Measurements from ENCODE around the gene INPP5K. TPM values are rescaled to one million over a fixed set of nuclear protein-coding genes. Genes with fewer than 3 reads are reported as not detected.
A peak's percentile ranks its signal among the peaks of the same experiment; 100 is the strongest.

The INPP5K gene
- total and polyA plus RNA-seq, 9 donors, result 13.8 to 31.5 (median 24.5) TPM

GRCh38 chr17:1559047-1560043, 42.9 kb upstream of the INPP5K start:
- Histone ChIP-seq H3K4me1 (ENCODE audit: control insufficient read depth, insufficient read depth, low read length) (peaks cover 44% of the 10 kb centered on the region), H3K4me3 (ENCODE audit: low read length) (no peak overlapping the region), H3K9me3 (replicated peaks; ENCODE audit: control insufficient read depth, low read depth, low read length) (no peaks in the 10 kb centered on the region), H3K27me3 (ENCODE audit: control insufficient read depth, insufficient read depth, low read length) (no peaks in the 10 kb centered on the region), H3K27ac (ENCODE audit: low read length) (no peak overlapping the region), H3K36me3 (ENCODE audit: control insufficient read depth, insufficient read depth, low read length) (peaks cover 9% of the 10 kb centered on the region)
- WGBS (ENCODE audit: insufficient coverage), result 90% methylated on average over 7 of the region's 10 CpGs
- no peak for DNase-seq

- Histone ChIP-seq H3K9me3 (replicated peaks; ENCODE audit: control insufficient read depth, low read depth, low read length) (no peaks in the 10 kb centered on the region), H3K4me1 (ENCODE audit: control insufficient read depth, insufficient read depth, low read length) (peaks cover 53% of the 10 kb centered on the region), H3K27ac (ENCODE audit: low read length) (no peak overlapping the region), H3K4me3 (ENCODE audit: low read length) (no peak overlapping the region), H3K27me3 (ENCODE audit: control insufficient read depth, insufficient read depth, low read length) (no peaks in the 10 kb centered on the region), H3K36me3 (ENCODE audit: control insufficient read depth, insufficient read depth, low read length) (peaks cover 13% of the 10 kb centered on the region)
- DNase-seq, result no peak
- no CpG with 5 or more reads among the region's 3 CpGs for WGBS (ENCODE audit: insufficient coverage)
Observed at GRCh38 chr17:1558401-1558800, 42.0 kb upstream of the INPP5K start.

- WGBS (ENCODE audit: insufficient coverage), result 85% methylated on average over 17 of the region's 22 CpGs
- Histone ChIP-seq H3K4me1 (ENCODE audit: control insufficient read depth, insufficient read depth, low read length) (peaks cover 48% of the 10 kb centered on the region), H3K36me3 (ENCODE audit: control insufficient read depth, insufficient read depth, low read length) (peaks cover 16% of the 10 kb centered on the region), H3K4me3 (ENCODE audit: low read length) (no peak overlapping the region), H3K27me3 (ENCODE audit: control insufficient read depth, insufficient read depth, low read length) (no peaks in the 10 kb centered on the region), H3K27ac (ENCODE audit: low read length) (no peak overlapping the region), H3K9me3 (replicated peaks; ENCODE audit: control insufficient read depth, low read depth, low read length) (no peaks in the 10 kb centered on the region)
- no peak for DNase-seq
Observed at GRCh38 chr17:1557355-1558095, 41.1 kb upstream of the INPP5K start.

- H3K4me1 ChIP-seq (ENCODE audit: control insufficient read depth, insufficient read depth, low read length), result peaks cover 40% of the 10 kb centered on the region
- DNase-seq, result peak; percentile 65
- WGBS (ENCODE audit: insufficient coverage), result 78% methylated on average over 13 of the region's 15 CpGs
Observed at GRCh38 chr17:1555651-1556471, 39.4 kb upstream of the INPP5K start.

GRCh38 chr17:1554751-1555540, 38.5 kb upstream of the INPP5K start:
- DNase-seq, result no peak
- H3K4me1 ChIP-seq (ENCODE audit: control insufficient read depth, insufficient read depth, low read length), result peaks cover 31% of the 10 kb centered on the region
- peaks cover 35% of the 10 kb centered on the region for H3K36me3 ChIP-seq (ENCODE audit: control insufficient read depth, insufficient read depth, low read length)
- 100% methylated on average over 1 of the region's 9 CpGs for WGBS (ENCODE audit: insufficient coverage)
- no peak overlapping the region for H3K4me3 ChIP-seq (ENCODE audit: low read length)
- no peaks in the 10 kb centered on the region for H3K27me3 ChIP-seq (ENCODE audit: control insufficient read depth, insufficient read depth, low read length)
- H3K9me3 ChIP-seq (replicated peaks; ENCODE audit: control insufficient read depth, low read depth, low read length), result no peaks in the 10 kb centered on the region
- peak overlapping the region; percentile 22 for H3K27ac ChIP-seq (ENCODE audit: low read length)

More at GRCh38 chr17:1555651-1556471, 39.4 kb upstream of the INPP5K start:
- Histone ChIP-seq H3K9me3 (replicated peaks; ENCODE audit: control insufficient read depth, low read depth, low read length) (no peaks in the 10 kb centered on the region), H3K27me3 (ENCODE audit: control insufficient read depth, insufficient read depth, low read length) (no peaks in the 10 kb centered on the region), H3K27ac (ENCODE audit: low read length) (peak overlapping the region; percentile 22), H3K36me3 (ENCODE audit: control insufficient read depth, insufficient read depth, low read length) (peaks cover 26% of the 10 kb centered on the region), H3K4me3 (ENCODE audit: low read length) (no peak overlapping the region)

GRCh38 chr17:1553354-1554266, 37.2 kb upstream of the INPP5K start:
- H3K27me3 ChIP-seq (ENCODE audit: control insufficient read depth, insufficient read depth, low read length), result no peaks in the 10 kb centered on the region
- H3K4me3 ChIP-seq (ENCODE audit: low read length), result no peak overlapping the region
- 86% methylated on average over 11 of the region's 12 CpGs for WGBS (ENCODE audit: insufficient coverage)
- H3K36me3 ChIP-seq (ENCODE audit: control insufficient read depth, insufficient read depth, low read length), result peaks cover 44% of the 10 kb centered on the region
- H3K27ac ChIP-seq (ENCODE audit: low read length), result peak overlapping the region; percentile 44
- DNase-seq, result no peak
- no peaks in the 10 kb centered on the region for H3K9me3 ChIP-seq (replicated peaks; ENCODE audit: control insufficient read depth, low read depth, low read length)
- peaks cover 31% of the 10 kb centered on the region for H3K4me1 ChIP-seq (ENCODE audit: control insufficient read depth, insufficient read depth, low read length)

GRCh38 chr17:1552932-1553331, 36.5 kb upstream of the INPP5K start:
- DNase-seq, result peak; percentile 57

GRCh38 chr17:1551741-1552140, 35.3 kb upstream of the INPP5K start:
- Histone ChIP-seq H3K4me3 (ENCODE audit: low read length) (no peak overlapping the region), H3K36me3 (ENCODE audit: control insufficient read depth, insufficient read depth, low read length) (peaks cover 54% of the 10 kb centered on the region), H3K4me1 (ENCODE audit: control insufficient read depth, insufficient read depth, low read length) (peaks cover 31% of the 10 kb centered on the region), H3K27me3 (ENCODE audit: control insufficient read depth, insufficient read depth, low read length) (no peaks in the 10 kb centered on the region), H3K9me3 (replicated peaks; ENCODE audit: control insufficient read depth, low read depth, low read length) (no peaks in the 10 kb centered on the region), H3K27ac (ENCODE audit: low read length) (no peak overlapping the region)
- no peak for DNase-seq
- WGBS (ENCODE audit: insufficient coverage), result 85% methylated on average over 11 of the region's 12 CpGs

More at GRCh38 chr17:1552932-1553331, 36.5 kb upstream of the INPP5K start:
- Histone ChIP-seq H3K36me3 (ENCODE audit: control insufficient read depth, insufficient read depth, low read length) (peaks cover 51% of the 10 kb centered on the region), H3K27me3 (ENCODE audit: control insufficient read depth, insufficient read depth, low read length) (no peaks in the 10 kb centered on the region), H3K9me3 (replicated peaks; ENCODE audit: control insufficient read depth, low read depth, low read length) (no peaks in the 10 kb centered on the region), H3K4me3 (ENCODE audit: low read length) (no peak overlapping the region), H3K4me1 (ENCODE audit: control insufficient read depth, insufficient read depth, low read length) (peaks cover 31% of the 10 kb centered on the region), H3K27ac (ENCODE audit: low read length) (peak overlapping the region; percentile 44)
- WGBS (ENCODE audit: insufficient coverage), result 80% methylated on average over 11 of the region's 11 CpGs
